NCI-H524 treated with DMSO at 0.1 percent for 48 hours (cell line): ENCODE data around the gene ZBTB34.

Experiments used
- DNase-seq: peaks from one replicate; lab custom pipeline; 2025; lab: John Stamatoyannopoulos, UW

Gene ZBTB34

GRCh38 chr9:126876531-126876930, 16.1 kb downstream of the ZBTB34 start:
- DNase-seq: no peak

GRCh38 chr9:126877418-126877817, 17.0 kb downstream of the ZBTB34 start:
- DNase-seq: no peak

GRCh38 chr9:126879288-126879687, 18.8 kb downstream of the ZBTB34 start:
- no peak for DNase-seq

GRCh38 chr9:126880226-126880946, 19.9 kb downstream of the ZBTB34 start:
- DNase-seq: no peak

GRCh38 chr9:126880947-126881332, 20.5 kb downstream of the ZBTB34 start:
- DNase-seq: no peak

GRCh38 chr9:126882746-126883145, 22.3 kb downstream of the ZBTB34 start:
- DNase-seq: no peak

GRCh38 chr9:126883636-126884035, 23.2 kb downstream of the ZBTB34 start:
- DNase-seq: no peak

- no peak for DNase-seq
These were observed 24.7 kb downstream of the ZBTB34 start for GRCh38 chr9:126885131-126885641.

- DNase-seq: no peak
These were observed 25.8 kb downstream of the ZBTB34 start for GRCh38 chr9:126886034-126886822.

- DNase-seq: no peak
These were observed 26.5 kb downstream of the ZBTB34 start for GRCh38 chr9:126886897-126887296.

- DNase-seq: no peak
These were observed 31.2 kb downstream of the ZBTB34 start for GRCh38 chr9:126891676-126892075.

GRCh38 chr9:126893079-126893478, 32.6 kb downstream of the ZBTB34 start:
- no peak for DNase-seq

- DNase-seq: no peak
These were observed 33.7 kb downstream of the ZBTB34 start for GRCh38 chr9:126894052-126894603.

GRCh38 chr9:126902210-126902609, 41.8 kb downstream of the ZBTB34 start:
- no peak for DNase-seq

- DNase-seq: no peak
These were observed 44.1 kb downstream of the ZBTB34 start for GRCh38 chr9:126904586-126904985.

- peak; percentile 70 for DNase-seq
These were observed 45.7 kb downstream of the ZBTB34 start for GRCh38 chr9:126906091-126906490.

- no peak for DNase-seq
These were observed 46.6 kb downstream of the ZBTB34 start for GRCh38 chr9:126907058-126907457.

- peak; percentile 93 for DNase-seq
These were observed 54.2 kb downstream of the ZBTB34 start, which contains the start of gene RALGPS1 for GRCh38 chr9:126914458-126915280. TSS of gene RALGPS1 (plus strand) at chr9:126914782. CDS start at chr9:126962290, 47,508 bp downstream.

- no peak for DNase-seq
These were observed 54.9 kb downstream of the ZBTB34 start for GRCh38 chr9:126915281-126915816.

GRCh38 chr9:126915846-126916543, 55.6 kb downstream of the ZBTB34 start:
- no peak for DNase-seq

- DNase-seq: no peak
These were observed 56.5 kb downstream of the ZBTB34 start for GRCh38 chr9:126916909-126917308.
